ENCODE measurements around the gene C2orf72.

Gene C2orf72

DNA sequence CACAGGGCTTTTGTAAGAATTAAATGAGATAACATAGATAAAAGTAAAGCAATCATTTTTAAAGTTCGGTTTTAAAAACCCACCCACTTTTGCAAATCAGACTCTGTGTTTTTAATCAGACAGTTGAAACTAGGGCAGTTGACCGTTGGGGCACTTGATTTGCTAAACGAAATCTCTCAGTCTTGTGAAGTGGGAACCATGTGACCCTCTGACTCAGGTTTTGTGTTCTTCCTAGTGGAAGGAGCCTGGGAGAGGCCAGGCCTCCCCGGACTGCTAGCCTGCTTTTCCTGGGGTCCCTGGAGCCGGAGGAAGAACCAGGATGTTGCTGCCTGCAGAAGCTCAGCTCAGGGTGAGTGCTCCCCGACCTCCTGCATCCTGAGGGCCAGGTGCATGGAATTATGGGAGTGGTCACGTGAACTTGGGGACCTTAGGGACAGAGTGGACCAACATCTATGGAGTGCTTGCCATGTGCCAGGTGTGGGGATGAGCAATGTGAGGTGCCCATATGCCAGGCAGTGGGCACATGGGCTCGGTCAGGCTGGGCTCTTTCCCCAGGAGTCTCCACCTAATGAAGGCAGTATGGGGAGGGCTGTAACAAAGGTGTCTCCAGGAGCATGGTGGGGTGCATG lies 3.9 kb downstream of the C2orf72 start:
- peaks cover 0 to 4% of the 10 kb centered on the region in 2 donors for H3K9me3 ChIP-seq (replicated peaks in 1 of 2; ENCODE audit: control insufficient read depth in 2 of 2, insufficient read depth in 1 of 2, low read depth in 1 of 2, low read length in 2 of 2)
- peak overlapping the region in 1 of 2 donors; percentile 55 for H3K4me3 ChIP-seq (ENCODE audit: low read length in 2 of 2)
- H2BK12ac ChIP-seq (ENCODE audit: low read length), result no peak overlapping the region
- H3K79me1 ChIP-seq (ENCODE audit: low read depth, low read length), result peaks cover 2% of the 10 kb centered on the region
- peak overlapping the region; percentile 30 for H3K9ac ChIP-seq (ENCODE audit: low read depth, low read length, poor library complexity)
- H2BK5ac ChIP-seq (ENCODE audit: low read length), result peak overlapping the region; percentile 54
- H2BK15ac ChIP-seq (ENCODE audit: low read length), result no peak overlapping the region
- peak overlapping the region; percentile 34 for H3K23ac ChIP-seq (ENCODE audit: low read depth, low read length, poor library complexity)
- peaks cover 12 to 42% (median 24%) of the 10 kb centered on the region in 3 experiments for H3K27me3 ChIP-seq (ENCODE audit: control insufficient read depth in 3 of 3, insufficient read depth in 3 of 3, low read depth in 1 of 3, low read length in 3 of 3)
- H3K18ac ChIP-seq (ENCODE audit: low read length), result no peak overlapping the region
- no peak overlapping the region for H3K4ac ChIP-seq (ENCODE audit: low read length)
- H3K4me2 ChIP-seq (ENCODE audit: insufficient read depth, low read length, poor library complexity, severe bottlenecking), result no peak overlapping the region
- no peak overlapping the region for H3K14ac ChIP-seq (ENCODE audit: low read length)
- no peak overlapping the region for H4K91ac ChIP-seq (ENCODE audit: low read depth, low read length, poor library complexity)
- no peak overlapping the region for H3K27ac ChIP-seq (replicated peaks; ENCODE audit: low read length)
- no peak overlapping the region for H2BK120ac ChIP-seq (ENCODE audit: low read depth, low read length)
- no peak overlapping the region for H2AFZ ChIP-seq (ENCODE audit: low read length)
- WGBS, 2 donors (ENCODE audit: extremely low coverage in 2 of 2, insufficient read length in 2 of 2, insufficient replicate concordance in 1 of 2), result no CpG with 5 or more reads among the region's 8 CpGs
- no peaks in the 10 kb centered on the region for H3K36me3 ChIP-seq (replicated peaks in 1 of 2; ENCODE audit: control insufficient read depth in 2 of 2, insufficient read depth in 2 of 2, low read length in 2 of 2)
- H4K8ac ChIP-seq (ENCODE audit: low read depth, low read length), result peak overlapping the region; percentile 72
- no peak for DNase-seq (ENCODE audit: low spot score)
- H2AK5ac ChIP-seq (ENCODE audit: low read depth, low read length), result no peak overlapping the region
- H3K4me1 ChIP-seq (ENCODE audit: control insufficient read depth in 2 of 2, insufficient read depth in 1 of 2, low read depth in 1 of 2, low read length in 2 of 2), result no peaks in the 10 kb centered on the region

DNA sequence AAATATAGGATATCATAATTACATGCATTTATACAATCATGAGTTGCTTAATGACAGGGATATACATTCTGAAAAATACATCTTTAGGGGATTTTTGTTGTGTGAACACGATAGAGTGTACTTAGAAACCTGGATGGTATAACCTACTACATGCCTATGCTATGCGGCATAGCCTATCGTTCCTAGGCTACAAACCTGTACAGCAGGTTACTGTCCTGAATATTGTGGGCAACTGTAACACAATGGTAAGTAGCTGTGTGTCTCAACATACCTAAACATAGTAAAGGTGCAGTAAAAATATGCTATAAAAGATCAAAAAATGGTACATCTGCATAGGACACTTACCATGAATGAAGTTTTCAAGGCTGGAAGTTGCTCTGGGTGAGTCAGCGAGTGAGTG lies 6.5 kb downstream of the C2orf72 start:
- H2BK12ac ChIP-seq (ENCODE audit: low read length), result no peak overlapping the region
- H3K79me1 ChIP-seq (ENCODE audit: low read depth, low read length), result peaks cover 1% of the 10 kb centered on the region
- H3K4ac ChIP-seq (ENCODE audit: low read length), result no peak overlapping the region
- no peak for DNase-seq (ENCODE audit: low spot score)
- H3K27ac ChIP-seq (replicated peaks; ENCODE audit: low read length), result no peak overlapping the region
- H2BK5ac ChIP-seq (ENCODE audit: low read length), result no peak overlapping the region
- no peak overlapping the region for H4K91ac ChIP-seq (ENCODE audit: low read depth, low read length, poor library complexity)
- H3K4me2 ChIP-seq (ENCODE audit: insufficient read depth, low read length, poor library complexity, severe bottlenecking), result no peak overlapping the region
- H3K4me3 ChIP-seq (ENCODE audit: low read length in 2 of 2), result no peak overlapping the region
- no peak overlapping the region for H2AK5ac ChIP-seq (ENCODE audit: low read depth, low read length)
- no peak overlapping the region for H3K9ac ChIP-seq (ENCODE audit: low read depth, low read length, poor library complexity)
- peaks cover 0 to 4% of the 10 kb centered on the region in 2 donors for H3K9me3 ChIP-seq (replicated peaks in 1 of 2; ENCODE audit: control insufficient read depth in 2 of 2, insufficient read depth in 1 of 2, low read depth in 1 of 2, low read length in 2 of 2)
- no peak overlapping the region for H2BK15ac ChIP-seq (ENCODE audit: low read length)
- no peak overlapping the region for H3K14ac ChIP-seq (ENCODE audit: low read length)
- H4K8ac ChIP-seq (ENCODE audit: low read depth, low read length), result no peak overlapping the region
- WGBS, 2 donors (ENCODE audit: extremely low coverage in 2 of 2, insufficient read length in 2 of 2, insufficient replicate concordance in 1 of 2), result no CpG with 5 or more reads among the region's 4 CpGs
- H3K36me3 ChIP-seq (replicated peaks in 1 of 2; ENCODE audit: control insufficient read depth in 2 of 2, insufficient read depth in 2 of 2, low read length in 2 of 2), result peaks cover 0 to 6% of the 10 kb centered on the region in 2 donors
- peaks cover 0 to 18% (median 7%) of the 10 kb centered on the region in 3 experiments for H3K27me3 ChIP-seq (ENCODE audit: control insufficient read depth in 3 of 3, insufficient read depth in 3 of 3, low read depth in 1 of 3, low read length in 3 of 3)
- H2AFZ ChIP-seq (ENCODE audit: low read length), result no peak overlapping the region
- peaks cover 0 to 2% of the 10 kb centered on the region in 2 donors for H3K4me1 ChIP-seq (ENCODE audit: control insufficient read depth in 2 of 2, insufficient read depth in 1 of 2, low read depth in 1 of 2, low read length in 2 of 2)
- H2BK120ac ChIP-seq (ENCODE audit: low read depth, low read length), result no peak overlapping the region
- no peak overlapping the region for H3K23ac ChIP-seq (ENCODE audit: low read depth, low read length, poor library complexity)
- no peak overlapping the region for H3K18ac ChIP-seq (ENCODE audit: low read length)

DNA sequence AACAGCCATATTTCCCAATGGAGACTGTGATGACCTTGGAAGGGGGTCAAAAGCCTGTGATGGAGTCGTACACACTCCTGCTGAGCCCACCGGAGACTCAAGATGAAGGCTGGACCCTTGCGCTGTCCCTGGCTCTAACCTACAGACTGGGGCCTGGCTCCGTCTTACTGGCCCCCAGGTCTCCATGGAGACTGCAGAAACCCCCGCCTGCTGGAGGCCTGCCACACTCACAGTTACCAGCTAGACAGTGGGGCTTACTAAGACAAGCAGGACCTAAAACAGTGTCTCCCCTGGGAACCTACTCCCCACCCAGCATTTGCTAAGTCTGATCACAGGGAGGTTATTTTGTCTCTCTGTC lies 9.6 kb downstream of the C2orf72 start:
- Histone ChIP-seq H2BK120ac (ENCODE audit: low read depth, low read length) (no peak overlapping the region), H4K8ac (ENCODE audit: low read depth, low read length) (no peak overlapping the region), H3K4ac (ENCODE audit: low read length) (no peak overlapping the region), H3K14ac (ENCODE audit: low read length) (no peak overlapping the region), H3K23ac (ENCODE audit: low read depth, low read length, poor library complexity) (no peak overlapping the region), H3K36me3 (replicated peaks in 1 of 2; ENCODE audit: control insufficient read depth in 2 of 2, insufficient read depth in 2 of 2, low read length in 2 of 2) (peaks cover 0 to 6% of the 10 kb centered on the region in 2 donors), H3K9ac (ENCODE audit: low read depth, low read length, poor library complexity) (no peak overlapping the region), H2AK5ac (ENCODE audit: low read depth, low read length) (no peak overlapping the region), H2BK12ac (ENCODE audit: low read length) (no peak overlapping the region), H3K4me3 (ENCODE audit: low read length in 2 of 2) (no peak overlapping the region), H3K4me1 (ENCODE audit: control insufficient read depth in 2 of 2, insufficient read depth in 1 of 2, low read depth in 1 of 2, low read length in 2 of 2) (peaks cover 0 to 10% of the 10 kb centered on the region in 2 donors), H2AFZ (ENCODE audit: low read length) (no peak overlapping the region), H3K79me1 (ENCODE audit: low read depth, low read length) (peaks cover 1% of the 10 kb centered on the region), H3K27ac (replicated peaks; ENCODE audit: low read length) (no peak overlapping the region), H4K91ac (ENCODE audit: low read depth, low read length, poor library complexity) (no peak overlapping the region), H3K4me2 (ENCODE audit: insufficient read depth, low read length, poor library complexity, severe bottlenecking) (no peak overlapping the region), H2BK15ac (ENCODE audit: low read length) (no peak overlapping the region), H2BK5ac (ENCODE audit: low read length) (no peak overlapping the region), H3K9me3 (replicated peaks in 1 of 2; ENCODE audit: control insufficient read depth in 2 of 2, insufficient read depth in 1 of 2, low read depth in 1 of 2, low read length in 2 of 2) (no peaks in the 10 kb centered on the region), H3K18ac (ENCODE audit: low read length) (no peak overlapping the region), H3K27me3 (ENCODE audit: control insufficient read depth in 3 of 3, insufficient read depth in 3 of 3, low read depth in 1 of 3, low read length in 3 of 3) (no peaks in the 10 kb centered on the region)
- DNase-seq (ENCODE audit: low spot score), result no peak
- no CpG with 5 or more reads among the region's 5 CpGs for WGBS, 2 donors (ENCODE audit: extremely low coverage in 2 of 2, insufficient read length in 2 of 2, insufficient replicate concordance in 1 of 2)

DNA sequence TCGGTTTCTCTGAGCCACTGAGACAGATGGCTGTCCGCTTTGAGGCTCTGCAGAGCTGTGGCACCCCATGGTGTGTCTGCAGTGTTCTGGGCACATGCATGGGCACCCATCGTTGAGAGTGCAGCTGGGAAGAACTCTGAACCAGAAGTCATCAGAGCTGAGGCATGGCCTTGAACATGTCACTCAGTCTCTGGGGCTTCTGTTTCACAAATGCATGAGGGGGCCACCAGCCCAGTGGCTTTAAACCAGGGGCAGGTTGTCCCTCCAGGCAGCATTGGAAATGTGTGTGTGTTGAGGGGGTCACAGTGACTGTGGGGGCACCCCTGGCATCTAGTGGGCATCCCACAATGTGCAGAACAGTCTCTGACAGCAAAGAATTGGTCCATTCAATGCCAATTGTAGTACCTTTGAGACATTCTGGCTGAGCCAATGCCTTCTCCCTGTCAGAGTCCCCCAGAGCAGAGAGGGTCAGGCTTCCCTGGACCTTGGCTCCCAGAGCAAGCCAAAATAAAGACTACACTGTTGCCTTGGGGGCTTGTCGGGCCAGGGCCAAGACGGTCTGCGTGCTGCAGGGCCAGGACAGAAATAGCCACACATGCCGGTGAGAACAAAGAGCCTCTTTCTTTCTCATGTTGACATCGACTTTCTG lies 10.1 kb downstream of the C2orf72 start:
- Histone ChIP-seq H3K4ac (ENCODE audit: low read length) (no peak overlapping the region), H2AFZ (ENCODE audit: low read length) (no peak overlapping the region), H3K4me1 (ENCODE audit: control insufficient read depth in 2 of 2, insufficient read depth in 1 of 2, low read depth in 1 of 2, low read length in 2 of 2) (peaks cover 3 to 10% of the 10 kb centered on the region in 2 donors), H3K9me3 (replicated peaks in 1 of 2; ENCODE audit: control insufficient read depth in 2 of 2, insufficient read depth in 1 of 2, low read depth in 1 of 2, low read length in 2 of 2) (no peaks in the 10 kb centered on the region), H3K9ac (ENCODE audit: low read depth, low read length, poor library complexity) (no peak overlapping the region), H3K27me3 (ENCODE audit: control insufficient read depth in 3 of 3, insufficient read depth in 3 of 3, low read depth in 1 of 3, low read length in 3 of 3) (peaks cover 0 to 3% (median 0%) of the 10 kb centered on the region in 3 experiments), H3K18ac (ENCODE audit: low read length) (no peak overlapping the region), H2AK5ac (ENCODE audit: low read depth, low read length) (no peak overlapping the region), H3K23ac (ENCODE audit: low read depth, low read length, poor library complexity) (no peak overlapping the region), H3K4me3 (ENCODE audit: low read length in 2 of 2) (no peak overlapping the region), H2BK12ac (ENCODE audit: low read length) (no peak overlapping the region), H3K36me3 (replicated peaks in 1 of 2; ENCODE audit: control insufficient read depth in 2 of 2, insufficient read depth in 2 of 2, low read length in 2 of 2) (peaks cover 0 to 6% of the 10 kb centered on the region in 2 donors), H2BK5ac (ENCODE audit: low read length) (no peak overlapping the region), H3K14ac (ENCODE audit: low read length) (no peak overlapping the region), H4K8ac (ENCODE audit: low read depth, low read length) (no peak overlapping the region), H3K27ac (replicated peaks; ENCODE audit: low read length) (no peak overlapping the region), H3K4me2 (ENCODE audit: insufficient read depth, low read length, poor library complexity, severe bottlenecking) (no peak overlapping the region), H2BK15ac (ENCODE audit: low read length) (no peak overlapping the region), H3K79me1 (ENCODE audit: low read depth, low read length) (peaks cover 1% of the 10 kb centered on the region), H4K91ac (ENCODE audit: low read depth, low read length, poor library complexity) (no peak overlapping the region), H2BK120ac (ENCODE audit: low read depth, low read length) (no peak overlapping the region)
- WGBS, 2 donors (ENCODE audit: extremely low coverage in 2 of 2, insufficient read length in 2 of 2, insufficient replicate concordance in 1 of 2), result no CpG with 5 or more reads among the region's 8 CpGs
- DNase-seq (ENCODE audit: low spot score), result no peak
